Breast epithelium (tissue), 3 donors: Measurements from ENCODE around the gene ANKDD1B.

Source experiments
- CTCF ChIP-seq, 3 donors: fragments of 450-650 bp; IDR thresholded peaks; one replicate each; pipeline ENCODE4 v1.5.1; 2016 to 2017; ENCODE audit warnings: antibody characterized with exemption in 3 of 3, mild to moderate bottlenecking in 3 of 3, moderate library complexity in 3 of 3
- POLR2A ChIP-seq: fragments of 450-650 bp; IDR thresholded peaks from one replicate; pipeline ENCODE4 v1.6.1; 2016; ENCODE audit warnings: antibody characterized with exemption, mild to moderate bottlenecking, moderate library complexity

- TF ChIP-seq CTCF (IDR thresholded peaks at IDR 0.05) (peak in 1 of 3 donors; percentile 13), POLR2A (no peak)
These were observed 26.6 kb upstream of the ANKDD1B start for GRCh38 chr5:75584641-75585040.
